Left ventricle myocardium inferior (tissue), 1 donor: ENCODE results near the gene AHNAK2. TPM values are rescaled to one million over a fixed set of nuclear protein-coding genes. Genes with fewer than 3 reads are reported as not detected.
A peak's percentile ranks its signal among the peaks of the same experiment; 100 is the strongest.

Experiments
- DNase-seq: peaks from one replicate; pipeline ENCODE4 v3.0.0-alpha.2; 2020
- H3K27ac ChIP-seq: fragments of 200-600 bp; replicated peaks from 2 replicates; pipeline ENCODE4 v1.8.0; 2021
- H3K27me3 ChIP-seq: fragments of 200-600 bp; 2 replicates; pipeline ENCODE4 v1.8.0; 2021; ENCODE audit warnings: low read depth
- H3K36me3 ChIP-seq: fragments of 200-600 bp; 2 replicates; pipeline ENCODE4 v1.8.0; 2021
- H3K4me1 ChIP-seq: fragments of 200-600 bp; 2 replicates; pipeline ENCODE4 v1.8.0; 2021
- H3K4me3 ChIP-seq: fragments of 200-600 bp; 2 replicates; pipeline ENCODE4 v1.8.0; 2021; ENCODE audit warnings: mild to moderate bottlenecking, moderate library complexity
- H3K9me3 ChIP-seq: fragments of 200-600 bp; replicated peaks from 2 replicates; pipeline ENCODE4 v1.8.0; 2021
- CTCF ChIP-seq: fragments of 200-600 bp; IDR thresholded peaks from 2 replicates; pipeline ENCODE4 v1.8.0; 2021; ENCODE audit warnings: antibody characterized with exemption, mild to moderate bottlenecking, borderline replicate concordance
- intact Hi-C: fragments of 100-400 bp; cut with micrococcal nuclease; formaldehyde crosslinking; loops from one replicate; pipeline ENCODE4 v1.11.0; 2022
- total RNA-seq: library from RNA; stranded (reverse); fragmentation: NEBNext Ultra II Directional; extraction: Animal tissue kit (Norgen Biotek cat#: 25700); gene quantifications from one replicate; pipeline ENCODE4 v1.2.1, GENCODE V29; 2021
- donor health status: DM: no; HTN: yes; CAD: no; lungs with severe emphysema.

AHNAK2 gene
- total RNA-seq, 1 donor from 2014 or later, result 2.5 TPM

DNA sequence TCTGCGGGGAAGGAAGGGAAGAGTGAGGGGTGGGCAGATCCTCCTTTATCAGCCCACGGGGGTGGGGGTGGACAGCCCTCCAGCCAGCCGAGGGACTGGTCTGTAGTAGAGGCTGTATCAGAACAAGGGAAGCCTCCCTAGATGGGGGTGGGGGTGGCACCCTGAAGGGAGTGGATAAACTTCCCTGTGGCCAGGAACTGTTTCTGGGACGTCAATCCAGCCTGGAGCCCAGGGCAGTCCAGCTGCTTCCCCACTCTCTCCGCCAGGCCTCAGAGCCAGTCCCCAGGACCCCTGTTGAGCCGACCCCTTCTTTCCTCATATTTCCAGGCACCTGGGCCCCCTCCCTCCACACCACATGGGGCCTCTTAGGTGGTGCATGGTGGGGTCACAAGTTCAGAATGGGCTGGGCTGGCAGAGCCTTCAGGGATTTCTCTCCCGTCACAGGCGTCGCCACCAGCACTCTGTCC, 46.8 kb downstream of the AHNAK2 start:
- H3K4me1 ChIP-seq, result peaks cover 21% of the 10 kb centered on the region
- H3K4me3 ChIP-seq, result no peak overlapping the region
- H3K27ac ChIP-seq, result no peak overlapping the region
- TF ChIP-seq CTCF, result no peak
- intact Hi-C loops, result no loop called here
- no peaks in the 10 kb centered on the region for H3K36me3 ChIP-seq
- no peak for DNase-seq
- H3K9me3 ChIP-seq, result no peaks in the 10 kb centered on the region
- peaks cover 83% of the 10 kb centered on the region for H3K27me3 ChIP-seq

GRCh38 chr14:104930526-104931303, 47.5 kb downstream of the AHNAK2 start:
- peaks cover 21% of the 10 kb centered on the region for H3K4me1 ChIP-seq
- peaks cover 84% of the 10 kb centered on the region for H3K27me3 ChIP-seq
- no peaks in the 10 kb centered on the region for H3K36me3 ChIP-seq
- no peaks in the 10 kb centered on the region for H3K9me3 ChIP-seq
- no peak overlapping the region for H3K4me3 ChIP-seq
- no peak overlapping the region for H3K27ac ChIP-seq
- peak; percentile 7 for DNase-seq
- intact Hi-C loops, result no loop called here
- no peak for TF ChIP-seq CTCF

DNA sequence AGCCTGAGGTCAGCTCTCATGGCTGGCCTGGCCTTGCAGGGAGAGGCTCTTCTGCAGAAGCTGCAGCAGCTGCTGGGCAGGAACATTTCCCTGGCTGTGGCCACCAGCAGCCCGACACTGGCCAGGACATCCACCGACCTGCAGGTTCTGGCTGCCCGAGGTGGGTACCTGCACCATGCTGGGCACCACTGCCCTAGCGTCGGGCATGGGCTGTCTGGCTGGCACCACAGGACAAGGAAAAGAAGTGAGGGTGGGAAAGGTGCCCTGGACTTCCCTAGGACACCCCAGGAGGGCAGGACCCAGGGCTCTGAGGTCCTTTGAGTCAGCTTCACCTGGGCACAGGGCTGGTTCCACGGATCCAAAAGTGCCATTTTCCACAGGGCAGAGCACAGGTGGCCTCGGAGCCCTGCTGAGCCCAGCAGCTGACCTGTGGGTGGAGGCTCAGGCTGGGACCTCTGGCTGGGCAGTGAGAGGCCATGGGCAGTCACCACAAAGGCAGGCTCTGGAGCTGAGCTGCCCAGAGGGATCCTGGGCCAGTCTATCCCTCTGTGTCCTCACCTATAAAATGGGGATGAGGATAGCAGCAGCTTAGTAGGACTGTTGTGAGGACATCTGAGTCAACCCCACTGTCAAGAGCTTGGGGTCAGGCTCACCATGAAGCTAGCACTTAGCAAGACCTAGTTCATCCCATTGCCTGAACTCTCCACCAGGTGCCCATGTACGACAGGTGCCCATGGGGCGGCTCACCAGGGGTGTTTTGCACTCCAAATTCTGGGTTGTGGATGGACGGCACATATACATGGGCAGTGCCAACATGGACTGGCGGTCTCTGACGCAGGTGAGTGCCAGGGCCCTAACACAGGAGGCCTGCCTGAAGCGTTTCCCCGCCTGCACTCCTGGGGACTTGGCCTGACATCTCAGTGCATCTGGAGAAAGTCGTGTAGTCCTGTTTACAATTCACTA, 48.6 kb downstream of the AHNAK2 start:
- Histone ChIP-seq H3K27me3 (peaks cover 85% of the 10 kb centered on the region), H3K27ac (no peak overlapping the region), H3K36me3 (no peaks in the 10 kb centered on the region), H3K4me3 (no peak overlapping the region), H3K9me3 (peaks cover 2% of the 10 kb centered on the region), H3K4me1 (peaks cover 21% of the 10 kb centered on the region)
- peak; percentile 8 for DNase-seq
- intact Hi-C loops, result no loop called here
- TF ChIP-seq CTCF, result no peak

DNA sequence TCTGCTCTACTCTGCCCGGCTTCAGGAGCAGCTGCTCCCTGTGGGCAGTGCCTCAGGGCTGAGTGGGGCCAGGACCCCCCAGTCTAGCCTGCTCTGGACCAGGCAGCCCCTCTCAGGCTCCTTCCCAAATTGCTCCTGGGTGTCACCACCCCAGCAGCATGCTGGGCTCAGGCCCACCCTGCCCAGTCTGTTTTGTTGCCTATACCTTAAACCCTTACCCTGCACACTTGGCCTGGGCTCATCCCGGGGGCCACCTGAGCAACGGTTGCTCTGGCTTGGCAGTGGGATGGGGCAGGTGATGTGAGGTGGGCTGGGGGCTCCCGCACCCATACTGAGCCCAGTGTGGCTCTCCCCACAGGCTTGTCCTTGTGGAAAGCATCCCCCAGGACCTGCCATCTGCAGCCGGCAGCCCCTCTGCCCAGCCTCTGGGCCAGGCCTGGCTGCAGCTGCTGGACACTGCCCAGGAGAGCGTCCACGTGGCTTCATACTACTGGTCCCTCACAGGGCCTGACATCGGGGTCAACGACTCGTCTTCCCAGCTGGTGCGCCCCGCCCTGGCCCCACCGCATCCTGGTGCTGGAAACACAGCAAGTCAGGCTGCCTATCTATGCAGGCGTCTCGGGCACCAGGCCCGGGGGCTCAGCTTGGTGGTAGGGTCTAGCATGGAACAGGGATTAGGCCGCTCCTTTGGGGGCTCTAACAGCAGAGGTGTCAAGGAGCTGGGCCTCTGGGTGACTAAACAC, 49.6 kb downstream of the AHNAK2 start:
- Histone ChIP-seq H3K36me3 (no peaks in the 10 kb centered on the region), H3K4me3 (no peak overlapping the region), H3K9me3 (peaks cover 9% of the 10 kb centered on the region), H3K4me1 (peaks cover 17% of the 10 kb centered on the region), H3K27me3 (peaks cover 87% of the 10 kb centered on the region), H3K27ac (no peak overlapping the region)
- intact Hi-C loops, result no loop called here
- TF ChIP-seq CTCF, result no peak
- DNase-seq, result peak; percentile 13

- H3K4me1 ChIP-seq, result peaks cover 13% of the 10 kb centered on the region
- DNase-seq, result peak; percentile 12
- intact Hi-C loops, result no loop called here
- peaks cover 9% of the 10 kb centered on the region for H3K9me3 ChIP-seq
- H3K27me3 ChIP-seq, result peaks cover 89% of the 10 kb centered on the region
- no peaks in the 10 kb centered on the region for H3K36me3 ChIP-seq
- no peak overlapping the region for H3K27ac ChIP-seq
- TF ChIP-seq CTCF, result no peak
- H3K4me3 ChIP-seq, result no peak overlapping the region
Measured at GRCh38 chr14:104927901-104928300, 50.3 kb downstream of the AHNAK2 start.
